Activated T-helper 9 cell treated with anti-CD3 and anti-CD28 coated beads, Interleukin-2, amount 50 U/mL, for 16 hours (primary cell): ENCODE data around the gene MXI1.
A peak's percentile ranks its signal among the peaks of the same experiment; 100 is the strongest.

Source experiments
- DNase-seq: peaks from one replicate; pipeline ENCODE4 v3.0.0-alpha.2; 2020; ENCODE audit warnings: low read depth

The MXI1 gene

DNA sequence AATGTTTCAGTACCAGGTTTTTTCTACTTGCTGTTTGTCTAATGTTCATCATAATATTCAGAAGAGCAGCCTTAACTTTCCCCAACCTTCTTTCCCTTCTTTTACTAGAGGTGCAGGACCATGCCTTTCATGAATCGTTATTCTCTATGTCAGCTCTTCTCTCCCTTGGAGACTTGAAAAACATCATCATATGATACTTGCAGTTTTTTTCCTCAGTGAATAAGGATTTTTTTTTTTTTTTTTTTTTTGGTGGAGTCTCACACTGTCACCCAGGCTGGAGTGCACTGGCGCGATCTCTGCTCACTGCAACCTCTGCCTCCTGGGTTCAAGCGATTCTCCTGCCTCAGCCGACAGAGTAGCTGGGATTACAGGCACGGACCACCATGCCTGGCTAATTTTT lies 67.2 kb downstream of the MXI1 start:
- DNase-seq: no peak

GRCh38 chr10:110275128-110275729 lies 67.8 kb downstream of the MXI1 start:
- no peak for DNase-seq

- no peak for DNase-seq
These were observed 69.2 kb downstream of the MXI1 start for GRCh38 chr10:110276603-110277002.

GRCh38 chr10:110277591-110277990 lies 70.2 kb downstream of the MXI1 start:
- DNase-seq: no peak

GRCh38 chr10:110278562-110279406 lies 71.4 kb downstream of the MXI1 start:
- no peak for DNase-seq

- peak; percentile 11 for DNase-seq
These were observed 72.1 kb downstream of the MXI1 start for GRCh38 chr10:110279407-110279986.

- DNase-seq: no peak
These were observed 76.9 kb downstream of the MXI1 start for GRCh38 chr10:110284262-110284661.

DNA sequence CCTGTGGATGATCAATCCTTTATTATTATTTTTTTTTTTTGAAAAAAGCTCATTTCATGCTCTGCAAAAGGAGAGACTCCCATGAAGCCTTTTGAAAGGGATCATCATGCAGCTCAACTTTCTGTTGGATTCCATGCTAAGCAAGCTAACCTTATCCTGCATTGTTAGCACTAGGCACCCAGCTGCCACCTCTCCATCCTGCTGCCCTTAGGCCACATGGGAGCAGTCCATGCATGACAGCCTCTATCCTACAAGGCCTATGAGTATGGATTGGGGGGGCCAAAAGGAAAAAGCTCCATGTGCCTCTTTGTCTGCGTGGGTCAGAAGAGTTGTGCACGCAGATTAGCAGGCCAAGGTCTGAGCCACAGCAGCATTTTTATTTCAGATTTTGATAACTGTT lies 78.1 kb downstream of the MXI1 start:
- no peak for DNase-seq

- no peak for DNase-seq
These were observed 79.4 kb downstream of the MXI1 start for GRCh38 chr10:110286841-110287240.

- no peak for DNase-seq
These were observed 89.6 kb downstream of the MXI1 start for GRCh38 chr10:110296966-110297365.

GRCh38 chr10:110300486-110300986 lies 93.1 kb downstream of the MXI1 start:
- no peak for DNase-seq

DNA sequence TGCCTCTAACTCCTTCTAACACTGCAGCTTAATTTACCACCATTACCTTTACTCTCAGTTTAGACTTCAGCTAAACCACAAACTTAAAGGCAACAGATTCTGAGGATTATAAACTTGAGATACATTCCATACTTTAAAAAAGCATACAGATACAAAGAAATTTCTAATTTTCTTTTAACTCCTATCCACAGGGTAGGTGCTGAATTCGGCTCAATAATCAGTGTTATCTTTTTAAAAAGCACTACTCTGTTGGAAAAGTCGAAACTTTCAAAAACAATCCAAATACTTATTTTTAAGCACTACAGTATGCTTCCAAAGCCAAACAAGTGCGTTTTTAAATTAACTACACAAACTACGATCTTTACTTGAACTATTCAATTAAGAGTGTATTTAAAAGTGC lies 96.3 kb downstream of the MXI1 start:
- no peak for DNase-seq

DNA sequence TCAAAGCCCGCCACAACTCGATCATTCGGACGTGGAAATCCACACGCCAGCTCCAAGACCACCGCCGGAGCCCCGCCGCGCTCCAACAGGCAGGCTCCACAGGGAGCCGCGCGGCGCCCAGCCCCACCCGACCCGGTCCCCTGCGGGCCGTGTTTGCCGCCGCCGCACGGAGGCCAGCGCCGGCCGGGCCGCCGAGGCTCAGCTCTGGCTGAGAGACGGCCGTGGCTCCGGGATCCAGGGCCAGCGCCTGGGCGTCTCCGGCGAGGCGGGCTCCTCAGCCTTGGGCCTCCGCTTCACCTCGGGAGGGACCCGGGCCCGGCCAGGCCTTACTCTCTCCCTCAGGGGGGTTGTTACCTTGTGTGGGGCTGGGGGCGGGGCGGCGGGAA lies 97.0 kb downstream of the MXI1 start:
- no peak for DNase-seq

DNA sequence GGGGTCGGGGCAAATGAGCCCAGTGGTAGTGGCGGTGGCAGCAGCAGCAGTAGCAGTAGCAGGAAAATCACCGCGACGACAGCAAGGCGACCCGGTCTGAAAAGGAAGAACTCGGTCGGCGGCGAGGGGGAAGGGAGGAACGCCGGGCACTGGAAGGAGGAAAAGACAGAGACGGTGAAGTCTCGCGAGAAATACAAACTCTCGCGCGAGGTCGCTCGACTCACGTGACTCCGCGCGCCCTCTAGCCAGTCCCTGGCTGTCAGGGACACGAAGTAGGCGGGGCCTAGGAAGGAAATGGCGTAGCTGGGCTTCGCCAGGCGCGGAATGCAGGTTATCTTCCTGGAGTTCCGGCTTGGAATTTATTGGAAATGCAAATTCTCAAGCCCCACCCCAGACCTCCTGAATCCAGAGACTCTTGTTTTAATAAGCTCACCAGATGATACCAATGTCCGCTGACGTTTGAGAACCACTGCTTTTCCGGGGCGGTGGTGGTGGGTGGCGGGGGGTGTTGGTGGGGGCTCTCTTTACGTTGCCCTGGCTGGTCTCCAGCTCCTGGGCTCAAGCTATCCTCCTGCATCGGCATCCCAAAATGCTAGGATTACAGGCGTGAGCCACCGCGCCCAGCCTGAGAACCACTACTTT lies 97.5 kb downstream of the MXI1 start, which contains the start of gene SMNDC1:
Gene SMNDC1, minus strand, starts transcription at position 141 of the 642 bp plus-strand sequence. CDS start 1,333 bp downstream, outside the sequence.
- DNase-seq: peak; percentile 95

DNA sequence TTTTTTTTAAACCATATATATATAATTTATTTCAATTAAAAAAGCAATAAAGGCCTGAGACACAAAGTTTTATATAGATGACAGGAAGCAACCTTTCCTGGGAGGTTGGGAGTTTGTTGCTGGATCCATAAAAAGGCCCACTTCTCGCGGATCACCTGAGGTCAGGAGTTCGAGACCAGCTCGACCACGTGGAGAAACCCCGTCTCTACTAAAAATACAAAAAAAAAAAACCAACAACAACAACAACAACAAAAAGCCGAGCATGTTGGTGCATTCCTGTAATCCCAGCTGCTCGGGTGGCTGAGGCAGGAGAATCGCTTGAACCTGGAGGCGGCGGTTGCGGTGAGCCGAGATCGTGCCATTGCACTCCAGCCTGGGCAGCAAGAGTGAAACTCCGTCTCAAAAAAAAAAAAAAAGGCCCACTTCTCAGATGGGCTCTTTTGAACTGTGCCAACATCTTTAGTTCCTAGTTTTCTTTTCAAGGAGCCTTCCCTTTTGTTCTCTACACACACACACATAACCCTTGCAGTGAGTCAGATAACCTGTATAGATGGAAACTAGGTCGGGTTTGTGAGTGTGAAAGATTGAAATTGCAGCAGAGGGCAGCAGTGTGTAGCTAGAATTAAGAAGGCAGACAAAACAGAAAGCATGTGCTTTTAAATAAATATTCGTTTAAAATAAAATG lies 98.5 kb downstream of the MXI1 start:
- DNase-seq: peak; percentile 22

- no peak for DNase-seq
These were observed 99.0 kb downstream of the MXI1 start for GRCh38 chr10:110306452-110306768.

GRCh38 chr10:110307805-110308204 lies 100.4 kb downstream of the MXI1 start:
- DNase-seq: no peak

DNA sequence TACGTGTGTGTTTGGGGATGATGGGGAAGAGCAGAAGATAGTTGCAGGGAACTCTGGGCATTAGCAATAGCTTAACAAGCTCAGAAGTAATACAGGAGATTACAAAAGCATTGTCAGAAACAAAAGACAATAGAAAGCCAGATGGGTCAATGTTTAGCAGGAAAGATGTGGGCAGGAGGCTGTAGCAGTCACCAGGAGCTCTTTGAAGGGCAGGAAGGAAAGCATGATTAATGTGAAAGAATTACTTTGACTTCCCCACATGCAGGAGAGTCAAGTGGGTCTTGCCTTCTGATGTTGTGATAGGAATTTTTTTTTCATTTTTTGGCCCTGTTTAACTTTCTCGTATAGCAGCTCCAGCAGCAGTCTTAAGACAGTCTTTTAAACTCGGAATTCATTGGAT lies 103.3 kb downstream of the MXI1 start:
- DNase-seq: no peak

GRCh38 chr10:110311357-110311949 lies 104.0 kb downstream of the MXI1 start:
- peak; percentile 9 for DNase-seq

DNA sequence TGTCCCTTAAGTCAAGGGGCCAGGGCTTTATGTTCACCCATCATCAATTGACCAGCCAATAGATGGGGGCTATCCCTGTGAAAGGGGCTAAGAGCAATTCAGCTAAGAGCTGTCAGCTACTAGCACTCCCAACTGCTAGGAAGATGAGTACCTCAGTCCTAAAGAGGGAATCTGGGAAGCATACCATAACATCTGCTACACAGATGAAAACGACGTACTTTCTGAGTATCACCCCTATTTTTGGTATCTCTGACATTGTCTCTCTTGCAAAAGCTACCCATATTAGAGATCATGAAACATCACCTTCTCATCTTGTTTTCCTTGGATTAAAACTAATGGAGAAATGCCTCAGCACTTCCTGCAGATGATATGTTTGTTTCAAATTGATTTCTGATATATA lies 104.8 kb downstream of the MXI1 start:
- no peak for DNase-seq

- DNase-seq: no peak
These were observed 106.3 kb downstream of the MXI1 start for GRCh38 chr10:110313674-110314073.
